Memory B cell (primary cell): ENCODE measurements around the gene TMEM143.

ENCODE experiments used
- ATAC-seq: fragments of 150-1000 bp; cut with Tn5 transposase; 2 replicates; pipeline ENCODE4 v1.10.0; 2021; ENCODE audit warnings: low read depth, mild to moderate bottlenecking, moderate library complexity
- DNase-seq, 2 donors: peaks; one replicate each; pipeline ENCODE4 v3.0.0; 2022; ENCODE audit warnings: low spot score in 2 of 2
- H3K27ac Mint-ChIP-seq: one replicate; pipeline ENCODE4 v1.8.0; 2022; ENCODE audit warnings: mild to moderate bottlenecking, moderate library complexity, mixed read lengths
- H3K27me3 Mint-ChIP-seq: one replicate; pipeline ENCODE4 v1.8.0; 2022; ENCODE audit warnings: mixed read lengths
- H3K36me3 Mint-ChIP-seq: one replicate; pipeline ENCODE4 v1.8.0; 2022; ENCODE audit warnings: mild to moderate bottlenecking, mixed read lengths
- H3K4me1 Mint-ChIP-seq: one replicate; pipeline ENCODE4 v1.8.0; 2022; ENCODE audit warnings: mixed read lengths
- H3K4me3 Mint-ChIP-seq: one replicate; pipeline ENCODE4 v1.8.0; 2022; ENCODE audit warnings: mild to moderate bottlenecking, moderate library complexity, mixed read lengths
- H3K9me3 Mint-ChIP-seq: one replicate; pipeline ENCODE4 v1.8.0; 2022; ENCODE audit warnings: mixed read lengths

The TMEM143 gene

DNA sequence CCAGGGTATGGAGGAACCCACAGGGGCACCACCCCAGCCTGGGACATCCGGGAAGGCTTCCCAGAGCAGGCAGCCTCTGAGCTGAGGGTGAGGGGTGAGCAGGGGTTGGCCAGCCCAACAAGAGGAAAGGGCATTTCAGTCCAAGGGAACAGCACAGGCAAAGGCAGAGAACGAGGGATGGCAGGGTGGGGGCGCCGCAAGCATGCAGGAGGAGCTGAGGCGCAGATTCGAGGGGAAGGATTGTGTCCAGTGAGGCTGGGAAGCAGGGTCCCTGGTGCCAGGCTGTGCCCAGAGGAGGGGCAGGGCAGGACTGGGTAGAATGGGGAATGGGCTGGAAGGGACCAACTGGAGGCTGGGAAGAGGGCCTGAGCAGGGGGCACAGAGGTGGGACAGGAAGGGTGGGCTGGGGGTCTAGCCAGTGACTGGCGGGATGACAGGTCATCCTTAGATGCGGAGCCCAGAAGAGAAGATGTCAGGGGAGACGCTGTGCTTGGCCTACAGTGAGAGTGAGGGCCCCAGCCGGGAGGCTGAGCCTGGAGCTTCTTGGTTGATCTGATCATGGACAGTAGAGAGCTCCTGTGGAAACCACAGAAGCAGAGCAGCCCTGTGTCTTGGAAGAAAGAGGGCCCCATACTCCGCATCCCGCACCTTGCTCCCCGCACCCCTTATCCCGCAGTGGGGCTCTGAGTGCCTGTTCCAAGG is 24.8 kb downstream of the TMEM143 start:
- no peaks in the 10 kb centered on the region for H3K27me3 Mint-ChIP-seq
- ATAC-seq (no peak), DNase-seq (no peak)
- no peak overlapping the region for H3K27ac Mint-ChIP-seq
- H3K9me3 Mint-ChIP-seq: no peaks in the 10 kb centered on the region
- no peaks in the 10 kb centered on the region for H3K36me3 Mint-ChIP-seq
- peaks cover 4% of the 10 kb centered on the region for H3K4me1 Mint-ChIP-seq
- H3K4me3 Mint-ChIP-seq: no peak overlapping the region

DNA sequence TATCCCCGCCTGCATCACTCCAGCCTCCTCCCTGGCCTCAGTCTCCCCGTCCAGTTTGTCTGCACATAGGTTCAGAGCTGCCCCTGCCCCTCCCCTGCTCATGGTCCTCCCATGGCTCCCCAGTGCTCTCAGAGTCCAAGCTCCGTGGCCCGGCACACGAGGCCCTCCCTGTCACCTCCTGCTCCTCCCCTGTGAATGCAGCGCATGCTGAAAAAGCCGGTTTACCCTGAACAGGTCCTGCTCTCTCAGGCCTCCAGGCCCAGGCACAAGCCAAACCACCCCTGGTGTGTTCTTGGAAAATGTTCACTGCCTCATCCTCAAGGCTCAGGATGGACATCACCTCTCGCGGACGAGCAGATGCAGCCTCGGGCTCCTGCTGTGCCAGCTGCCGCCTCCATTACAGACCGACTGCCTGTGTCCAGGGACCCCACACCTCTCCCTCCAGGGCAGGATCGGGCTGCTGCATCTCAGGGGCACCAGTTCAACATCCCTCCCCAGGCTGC is 25.4 kb downstream of the TMEM143 start:
- no peak overlapping the region for H3K4me3 Mint-ChIP-seq
- no peaks in the 10 kb centered on the region for H3K36me3 Mint-ChIP-seq
- H3K27ac Mint-ChIP-seq: no peak overlapping the region
- H3K27me3 Mint-ChIP-seq: no peaks in the 10 kb centered on the region
- DNase-seq (no peak), ATAC-seq (no peak)
- peaks cover 8% of the 10 kb centered on the region for H3K4me1 Mint-ChIP-seq
- H3K9me3 Mint-ChIP-seq: no peaks in the 10 kb centered on the region

GRCh38 chr19:48333467-48334384 is 30.0 kb downstream of the TMEM143 start:
- Mint-ChIP-seq H3K9me3 (no peaks in the 10 kb centered on the region), H3K27ac (peak overlapping the region; percentile 98), H3K4me3 (peak overlapping the region; percentile 97), H3K36me3 (peaks cover 18% of the 10 kb centered on the region), H3K4me1 (peaks cover 32% of the 10 kb centered on the region), H3K27me3 (no peaks in the 10 kb centered on the region)
- DNase-seq: peak; percentile 89 to 90
- peak; percentile 60 for ATAC-seq

- peaks cover 21% of the 10 kb centered on the region for H3K36me3 Mint-ChIP-seq
- peaks cover 35% of the 10 kb centered on the region for H3K4me1 Mint-ChIP-seq
- peak; percentile 71 for ATAC-seq
- peak overlapping the region; percentile 97 for H3K4me3 Mint-ChIP-seq
- H3K27ac Mint-ChIP-seq: peak overlapping the region; percentile 98
- H3K27me3 Mint-ChIP-seq: no peaks in the 10 kb centered on the region
- no peaks in the 10 kb centered on the region for H3K9me3 Mint-ChIP-seq
- peak; percentile 82 to 93 for DNase-seq
Observed at GRCh38 chr19:48332662-48333466, 30.9 kb downstream of the TMEM143 start.

DNA sequence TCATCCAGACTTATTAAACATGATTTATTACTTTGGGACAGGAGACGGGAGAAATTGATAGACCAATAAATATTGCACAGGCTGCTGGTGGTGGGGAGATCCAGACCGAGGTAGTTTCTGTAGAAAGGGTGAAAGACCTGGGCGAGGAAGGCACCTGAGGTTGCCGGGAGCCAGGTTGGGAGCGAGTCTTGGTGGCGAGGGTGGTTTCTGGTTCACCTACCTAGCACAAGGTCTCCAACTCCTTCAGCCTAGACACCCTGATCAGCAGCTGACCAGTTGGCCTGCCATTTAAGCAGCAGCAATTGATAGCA is 31.4 kb downstream of the TMEM143 start:
- Mint-ChIP-seq H3K9me3 (no peaks in the 10 kb centered on the region), H3K27me3 (no peaks in the 10 kb centered on the region), H3K4me1 (peaks cover 40% of the 10 kb centered on the region), H3K36me3 (peaks cover 25% of the 10 kb centered on the region), H3K4me3 (peak overlapping the region; percentile 97), H3K27ac (peak overlapping the region; percentile 98)
- ATAC-seq (no peak), DNase-seq (no peak)

- H3K27me3 Mint-ChIP-seq: no peaks in the 10 kb centered on the region
- H3K27ac Mint-ChIP-seq: peak overlapping the region; percentile 92
- DNase-seq: peak; percentile 63 to 82
- peak overlapping the region; percentile 79 for H3K4me3 Mint-ChIP-seq
- no peaks in the 10 kb centered on the region for H3K9me3 Mint-ChIP-seq
- peaks cover 47% of the 10 kb centered on the region for H3K4me1 Mint-ChIP-seq
- H3K36me3 Mint-ChIP-seq: peaks cover 31% of the 10 kb centered on the region
- peak; percentile 34 for ATAC-seq
Observed at GRCh38 chr19:48330012-48330681, 33.6 kb downstream of the TMEM143 start.

GRCh38 chr19:48329167-48329891 is 34.4 kb downstream of the TMEM143 start:
- ATAC-seq: no peak
- Mint-ChIP-seq H3K4me1 (peaks cover 50% of the 10 kb centered on the region), H3K4me3 (peak overlapping the region; percentile 79), H3K36me3 (peaks cover 33% of the 10 kb centered on the region), H3K27ac (peak overlapping the region; percentile 92), H3K27me3 (no peaks in the 10 kb centered on the region), H3K9me3 (no peaks in the 10 kb centered on the region)
- DNase-seq: no peak

DNA sequence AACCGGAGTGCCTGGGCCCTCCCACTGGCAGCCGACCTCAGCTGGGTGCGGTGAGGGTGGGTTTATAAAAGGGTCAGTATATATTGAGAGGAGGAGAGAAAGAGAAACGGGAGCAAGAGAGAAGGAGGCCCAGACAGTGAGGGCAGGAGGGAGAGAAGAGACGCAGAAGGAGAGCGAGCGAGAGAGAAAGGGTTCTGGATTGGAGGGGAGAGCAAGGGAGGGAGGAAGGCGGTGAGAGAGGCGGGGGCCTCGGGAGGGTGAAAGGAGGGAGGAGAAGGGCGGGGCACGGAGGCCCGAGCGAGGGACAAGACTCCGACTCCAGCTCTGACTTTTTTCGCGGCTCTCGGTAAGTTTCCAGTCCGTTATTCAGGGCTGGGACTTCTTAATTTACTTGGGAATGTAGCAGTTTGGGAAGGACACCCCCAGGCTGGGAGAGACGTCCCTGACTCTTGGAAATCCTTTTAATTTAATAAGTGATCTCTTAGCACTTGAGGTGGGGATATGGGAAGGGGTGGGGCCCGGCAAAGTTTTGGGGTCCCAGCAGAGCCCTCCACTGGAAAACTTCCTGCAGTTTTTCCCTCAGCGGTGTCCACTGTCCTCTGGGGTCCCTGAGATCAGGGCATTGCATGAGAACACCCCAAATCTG is 38.4 kb downstream of the TMEM143 start, which contains the start of gene EMP3:
EMP3 (plus strand) TSS at position 288 of the 646 bp plus-strand sequence. CDS start 1,293 bp downstream, outside the sequence.
- peak; percentile 60 to 70 for DNase-seq
- H3K4me3 Mint-ChIP-seq: peak within 1 kb of the TSS; percentile 96
- peak within 1 kb of the TSS; percentile 98 for H3K27ac Mint-ChIP-seq
- peak; percentile 18 for ATAC-seq
- peaks cover 1% of the 10 kb centered on the region for H3K9me3 Mint-ChIP-seq
- H3K27me3 Mint-ChIP-seq: no peaks in the 10 kb centered on the region
- peaks cover 51% of the 10 kb centered on the region for H3K4me1 Mint-ChIP-seq
- peaks cover 26% of the 10 kb centered on the region for H3K36me3 Mint-ChIP-seq

GRCh38 chr19:48321622-48322591 is 41.8 kb downstream of the TMEM143 start:
- H3K4me1 Mint-ChIP-seq: peaks cover 38% of the 10 kb centered on the region
- H3K27me3 Mint-ChIP-seq: no peaks in the 10 kb centered on the region
- H3K4me3 Mint-ChIP-seq: peak overlapping the region; percentile 90
- ATAC-seq (peak; percentile 68), DNase-seq (peak; percentile 98 to 100)
- H3K36me3 Mint-ChIP-seq: peaks cover 9% of the 10 kb centered on the region
- peaks cover 1% of the 10 kb centered on the region for H3K9me3 Mint-ChIP-seq
- peak overlapping the region; percentile 98 for H3K27ac Mint-ChIP-seq

GRCh38 chr19:48321372-48321621 is 42.4 kb downstream of the TMEM143 start:
- Mint-ChIP-seq H3K27ac (peak overlapping the region; percentile 98), H3K9me3 (peaks cover 1% of the 10 kb centered on the region), H3K4me3 (peak overlapping the region; percentile 90), H3K36me3 (peaks cover 6% of the 10 kb centered on the region), H3K4me1 (peaks cover 35% of the 10 kb centered on the region), H3K27me3 (no peaks in the 10 kb centered on the region)
- peak; percentile 57 for ATAC-seq
- DNase-seq: peak; percentile 85 to 93

DNA sequence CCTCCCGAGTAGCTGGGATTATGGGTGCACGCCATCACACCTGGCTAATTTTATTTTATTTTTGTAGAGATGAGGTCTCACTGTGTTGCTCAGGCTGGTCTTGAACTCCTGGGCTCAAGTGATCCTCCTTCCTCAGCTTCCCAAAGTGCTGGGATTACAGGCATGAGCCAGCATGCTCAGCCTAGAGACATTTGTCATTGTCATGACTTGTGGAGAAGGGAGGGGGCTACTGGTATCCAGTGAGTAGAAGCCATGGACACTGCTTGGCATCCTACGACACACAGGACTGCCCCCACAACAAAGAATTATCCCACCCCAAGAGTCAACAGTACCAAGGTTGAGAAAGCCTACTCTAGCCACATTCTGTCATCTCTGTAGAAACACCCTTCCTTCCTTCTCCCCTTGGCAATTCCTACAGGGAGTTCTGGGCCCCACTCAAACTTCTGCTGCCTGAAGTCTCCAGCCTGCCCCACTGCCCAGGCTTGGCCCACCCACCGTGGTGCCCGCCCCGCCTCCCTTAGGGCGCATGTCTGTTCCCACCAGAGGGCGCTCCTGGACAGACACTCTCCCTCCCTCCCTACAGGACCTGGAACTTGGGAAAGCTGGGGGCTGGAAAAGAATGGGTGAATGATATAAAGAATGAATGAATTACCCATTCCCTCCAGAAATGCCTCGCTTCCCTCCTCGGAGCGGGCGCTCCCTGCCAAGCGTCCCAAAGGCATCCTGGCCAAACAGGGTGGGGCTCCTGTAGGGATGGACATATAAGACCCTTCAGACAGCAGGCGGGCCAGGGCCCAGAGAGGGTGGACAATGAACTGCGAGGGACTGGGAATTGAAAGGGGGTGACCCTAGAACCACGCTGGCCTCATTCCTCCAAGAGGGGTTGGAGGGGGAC is 43.8 kb downstream of the TMEM143 start:
- H3K27me3 Mint-ChIP-seq: no peaks in the 10 kb centered on the region
- ATAC-seq (peak; percentile 14), DNase-seq (peak; percentile 80 to 85)
- peak overlapping the region; percentile 90 for H3K4me3 Mint-ChIP-seq
- peaks cover 3% of the 10 kb centered on the region for H3K36me3 Mint-ChIP-seq
- peaks cover 1% of the 10 kb centered on the region for H3K9me3 Mint-ChIP-seq
- peak overlapping the region; percentile 98 for H3K27ac Mint-ChIP-seq
- peaks cover 30% of the 10 kb centered on the region for H3K4me1 Mint-ChIP-seq
